ENCODE results near the gene WAPL.
"Not testable (repeated sequence)": the region's sequence is repeated elsewhere in the genome, so short reads cannot be mapped to it uniquely, and the experiment has no call there.

Gene WAPL
- long read RNA-seq, donor 1, full-length matches to known transcripts: 1 of 1 reads
- long read RNA-seq, donor 1, partial matches to known transcripts: 0 of 1 reads
- long read RNA-seq, donor 1, other reads (novel, unspliced or antisense): 0 of 1 reads
- long read RNA-seq, donor 2, partial matches to known transcripts: 0 of 1 reads
- long read RNA-seq, donor 2, other reads (novel, unspliced or antisense): 0 of 1 reads
- long read RNA-seq, donor 3, full-length matches to known transcripts: 1 of 6 reads
- long read RNA-seq, donor 3, partial matches to known transcripts: 5 of 6 reads
- long read RNA-seq, donor 3, other reads (novel, unspliced or antisense): 0 of 6 reads
- long read RNA-seq, donor 4, partial matches to known transcripts: 7 of 7 reads
- long read RNA-seq, donor 4, other reads (novel, unspliced or antisense): 0 of 7 reads
- long read RNA-seq, donor 5, full-length matches to known transcripts: 1 of 10 reads
- long read RNA-seq, donor 5, partial matches to known transcripts: 9 of 10 reads
- long read RNA-seq, donor 5, other reads (novel, unspliced or antisense): 0 of 10 reads
- long read RNA-seq, donor 6: 0 reads
- long read RNA-seq, donor 7, full-length matches to known transcripts: 1 of 6 reads
- long read RNA-seq, donor 7, partial matches to known transcripts: 5 of 6 reads
- long read RNA-seq, donor 7, other reads (novel, unspliced or antisense): 0 of 6 reads
- long read RNA-seq, donor 8, partial matches to known transcripts: 0 of 1 reads
- long read RNA-seq, donor 8, other reads (novel, unspliced or antisense): 0 of 1 reads

- DNase-seq: peak; percentile 97
Observed at GRCh38 chr10:86521678-86522509, at the start of gene WAPL. Gene WAPL, minus strand, starts transcription at chr10:86521792. Its CDS starts 3,723 bp downstream, at chr10:86518069.

GRCh38 chr10:86569335-86569734 lies 47.7 kb upstream of the WAPL start:
- DNase-seq: no peak

- DNase-seq: not testable (repeated sequence)
Observed at GRCh38 chr10:86566518-86566917, 44.9 kb upstream of the WAPL start.

- DNase-seq: not testable (repeated sequence)
Observed at GRCh38 chr10:86563338-86563737, 41.7 kb upstream of the WAPL start.

- DNase-seq: not testable (repeated sequence)
Observed at GRCh38 chr10:86558695-86559094, 37.1 kb upstream of the WAPL start.

- DNase-seq: no peak
Observed at GRCh38 chr10:86556933-86557649, 35.5 kb upstream of the WAPL start.

- no peak for DNase-seq
Observed at GRCh38 chr10:86556532-86556931, 34.9 kb upstream of the WAPL start.

GRCh38 chr10:86553639-86554038 lies 32.0 kb upstream of the WAPL start:
- DNase-seq: no peak

GRCh38 chr10:86553213-86553612 lies 31.6 kb upstream of the WAPL start:
- no peak for DNase-seq

GRCh38 chr10:86547296-86547695 lies 25.7 kb upstream of the WAPL start:
- DNase-seq: no peak

GRCh38 chr10:86545101-86545500 lies 23.5 kb upstream of the WAPL start:
- DNase-seq: no peak

- no peak for DNase-seq
Observed at GRCh38 chr10:86540016-86540415, 18.4 kb upstream of the WAPL start.

GRCh38 chr10:86538547-86538946 lies 17.0 kb upstream of the WAPL start:
- no peak for DNase-seq

GRCh38 chr10:86538040-86538439 lies 16.4 kb upstream of the WAPL start:
- not testable (repeated sequence) for DNase-seq

GRCh38 chr10:86536294-86536861 lies 14.8 kb upstream of the WAPL start:
- peak; percentile 53 for DNase-seq

GRCh38 chr10:86535132-86535882 lies 13.7 kb upstream of the WAPL start:
- peak; percentile 68 for DNase-seq

- DNase-seq: no peak
Observed at GRCh38 chr10:86533328-86533727, 11.7 kb upstream of the WAPL start.

- not testable (repeated sequence) for DNase-seq
Observed at GRCh38 chr10:86528736-86529135, 7.1 kb upstream of the WAPL start.

- DNase-seq: no peak
Observed at GRCh38 chr10:86526606-86527005, 5.0 kb upstream of the WAPL start.

- not testable (repeated sequence) for DNase-seq
Observed at GRCh38 chr10:86525713-86526112, 4.1 kb upstream of the WAPL start.

Measured in right kidney (tissue), 9 donors.